HepG2 (cell line): ENCODE data around the gene TMEM198. TPM values are rescaled to one million over a fixed set of nuclear protein-coding genes. Genes with fewer than 3 reads are reported as not detected.

Experiments used
- ARHGAP35 ChIP-seq: sonication (generic); formaldehyde crosslinking; IDR thresholded peaks from 2 replicates; pipeline ENCODE4 v1.9.0; 2022; ENCODE audit warnings: mild to moderate bottlenecking, inconsistent platforms, moderate library complexity, missing genetic modification reagents, borderline replicate concordance
- CBFB ChIP-seq: sonication (generic); formaldehyde crosslinking; IDR thresholded peaks from 2 replicates; pipeline ENCODE4 v1.4.0; 2020; ENCODE audit warnings: missing genetic modification reagents
- IRX3 ChIP-seq: sonication (generic); formaldehyde crosslinking; IDR thresholded peaks from 2 replicates; pipeline ENCODE4 v1.8.1; 2023; ENCODE audit warnings: mild to moderate bottlenecking, low read depth, missing genetic modification reagents, borderline replicate concordance
- KLF12 ChIP-seq: sonication (generic); formaldehyde crosslinking; IDR thresholded peaks from 2 replicates; pipeline ENCODE4 v1.4.0; 2020; ENCODE audit warnings: missing genetic modification reagents, borderline replicate concordance
- MED1 ChIP-seq: sonication (generic); formaldehyde crosslinking; IDR thresholded peaks from 2 replicates; pipeline ENCODE4 v1.4.0; 2020; ENCODE audit warnings: missing genetic modification reagents
- NAIF1 ChIP-seq: sonication (generic); formaldehyde crosslinking; IDR thresholded peaks from 2 replicates; pipeline ENCODE4 v1.5.0; 2020; ENCODE audit warnings: mild to moderate bottlenecking, missing genetic modification reagents, borderline replicate concordance
- NCOR1 ChIP-seq: fragments of 200-600 bp; sonication (generic); IDR thresholded peaks from 2 replicates; pipeline ENCODE4 v1.7.0; 2017; ENCODE audit warnings: antibody characterized with exemption, low read length, borderline replicate concordance
- SMC3 ChIP-seq: IDR thresholded peaks from 2 replicates; pipeline ENCODE4 v1.6.1; 2011; ENCODE audit warnings: low read length, improper control_type of control experiment
- ZKSCAN1 ChIP-seq: fragments of 150-350 bp; IDR thresholded peaks from 2 replicates; pipeline ENCODE4 v1.6.1; 2014; ENCODE audit warnings: low read length
- ZKSCAN5 ChIP-seq: sonication (generic); formaldehyde crosslinking; IDR thresholded peaks from 2 replicates; pipeline ENCODE4 v1.5.1; 2020; ENCODE audit warnings: mild to moderate bottlenecking, missing genetic modification reagents
- ZMYM2 ChIP-seq: sonication (generic); formaldehyde crosslinking; IDR thresholded peaks from 2 replicates; pipeline ENCODE4 v1.8.0; 2022; ENCODE audit warnings: mild to moderate bottlenecking, missing genetic modification reagents
- ZNF205 ChIP-seq: IDR thresholded peaks from 2 replicates; pipeline ENCODE4 v1.6.1; 2018; ENCODE audit warnings: missing biosample characterization, missing genetic modification reagents
- ZNF264 ChIP-seq: sonication (generic); formaldehyde crosslinking; IDR thresholded peaks from 2 replicates; pipeline ENCODE4 v1.4.0; 2020; ENCODE audit warnings: missing genetic modification reagents
- polyA plus RNA-seq, 8 experiments: library from polyadenylated mRNA; depleted of rRNA in 3 of 8; stranded (reverse) in 7 of 8; unstranded in 1 of 8; fragments of >200 nt; fragmentation: Illumina TruSeq in 4 of 8; extraction: Trizol in 4 of 8; gene quantifications; 2 replicates each; pipeline versions ENCODE4 v1.2.1 to v1.2.3, GENCODE V29; 2011 to 2016; ENCODE audit warnings: low read depth in 4 of 8, missing spikeins in 1 of 8, mixed read lengths in 1 of 8; ENCODE audit not compliant: insufficient read depth in 1 of 8
- total RNA-seq, 5 experiments: library from RNA; depleted of rRNA; stranded (reverse); fragments of >200 nt; fragmentation: Illumina TruSeq; extraction: Trizol; gene quantifications; 2 replicates each; pipeline ENCODE4 v1.2.3, GENCODE V29; 2016; ENCODE audit warnings: low read depth in 1 of 5
- TF ChIP-seq, protein P1 (sequence below): IDR thresholded peaks from 2 replicates; pipeline ENCODE4 v1.6.1; 2018; ENCODE audit warnings: missing genetic modification reagents, mild to moderate bottlenecking, missing compliant biosample characterization
- TF ChIP-seq, protein P2 (sequence below): sonication (generic); formaldehyde crosslinking; IDR thresholded peaks from 2 replicates; pipeline ENCODE4 v1.8.1; 2023; ENCODE audit warnings: mild to moderate bottlenecking, missing genetic modification reagents
- TF ChIP-seq, protein P3 (sequence below): sonication (generic); formaldehyde crosslinking; IDR thresholded peaks from 2 replicates; pipeline ENCODE4 v1.5.1; 2020; ENCODE audit warnings: mild to moderate bottlenecking, missing genetic modification reagents, borderline replicate concordance
- TF ChIP-seq, protein P4 (sequence below), 2 experiments: IDR thresholded peaks; 2 replicates each; pipeline ENCODE4 v1.6.1; 2011 to 2012; ENCODE audit warnings: low read length in 2 of 2, borderline replicate concordance in 1 of 2, low read depth in 1 of 2, mild to moderate bottlenecking in 1 of 2, moderate library complexity in 1 of 2
- TF ChIP-seq, protein P5 (sequence below): sonication (generic); formaldehyde crosslinking; IDR thresholded peaks from 2 replicates; pipeline ENCODE4 v1.4.0; 2020; ENCODE audit warnings: missing genetic modification reagents
- TF ChIP-seq, protein P6 (sequence below): sonication (generic); formaldehyde crosslinking; IDR thresholded peaks from 2 replicates; pipeline ENCODE4 v1.5.0; 2020; ENCODE audit warnings: missing genetic modification reagents

Gene TMEM198
- total and polyA plus RNA-seq, 2 of the 13 experiments (the other 11 are each of a cell fraction or from before 2014, with no cell fraction given) = 17.3 to 23.5 TPM

DNA sequence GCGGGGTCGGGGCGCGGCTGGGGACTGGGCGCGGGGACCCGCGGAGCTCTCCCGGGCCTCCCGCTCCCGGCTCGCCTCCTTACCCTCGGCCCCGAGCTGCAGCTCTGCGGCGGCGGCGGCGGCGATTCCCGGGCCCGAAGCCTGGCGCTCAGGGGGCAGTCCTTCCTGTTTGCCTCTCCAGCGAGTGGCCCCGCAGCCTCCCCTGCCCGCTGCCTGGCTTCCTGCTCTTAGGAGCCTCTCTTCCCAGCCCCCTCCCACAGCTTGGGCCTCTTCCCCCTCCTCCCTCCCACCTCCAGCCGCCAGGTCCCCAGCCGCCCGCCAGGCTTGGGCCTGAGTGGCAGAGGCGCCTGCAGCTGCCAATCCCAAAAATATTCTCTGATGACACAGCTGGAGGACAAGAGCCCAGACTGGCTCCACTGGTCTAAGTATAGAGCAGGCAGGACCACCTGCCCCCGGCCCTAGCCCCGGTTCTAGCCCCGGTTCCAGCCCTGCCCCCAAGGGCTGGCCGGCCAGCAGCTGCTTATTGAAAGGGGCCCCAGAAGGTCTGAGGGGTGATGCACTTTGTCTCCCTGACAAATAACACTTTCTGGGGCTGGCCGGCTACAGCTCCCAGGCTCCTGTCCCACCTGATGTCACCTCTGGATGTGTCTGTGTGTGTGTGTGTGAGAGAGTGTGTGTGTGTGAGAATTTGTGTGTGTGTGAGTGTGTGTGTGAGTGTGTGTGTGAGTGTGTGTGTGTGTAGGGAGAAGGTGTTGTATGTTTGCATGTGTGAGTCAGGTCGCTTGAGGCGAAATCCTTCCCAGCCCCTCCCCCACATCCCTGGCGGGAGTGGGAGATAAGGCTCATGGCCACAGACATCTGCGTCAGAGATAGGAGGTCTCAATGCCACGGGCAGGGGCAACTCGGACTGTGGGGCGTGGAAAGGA is 27.7 kb downstream of the TMEM198 start, which contains the start of gene OBSL1 (continued):
- TF ChIP-seq MED1 (CRISPR knock-in tag) (peak; percentile 57), NAIF1 (no peak), IRX3 (CRISPR knock-in tag) (no peak), NCOR1 (peak; percentile 81), ZKSCAN1 (no peak), ZNF264 (no peak; the same call in 1 of the 2 replicates), SMC3 (peak; percentile 8; the same call in 1 of the 2 replicates), KLF12 (CRISPR knock-in tag) (no peak), ZKSCAN5 (CRISPR knock-in tag) (no peak), CBFB (CRISPR knock-in tag) (peak; percentile 30; the same call in 1 of the 2 replicates), ZMYM2 (CRISPR knock-in tag) (no peak), ARHGAP35 (CRISPR knock-in tag) (0 out of 2 replicates have a peak, but pooled peaks have one; percentile 42), ZNF205 (CRISPR knock-in tag) (no peak)
- TF ChIP-seq, protein P1, sequence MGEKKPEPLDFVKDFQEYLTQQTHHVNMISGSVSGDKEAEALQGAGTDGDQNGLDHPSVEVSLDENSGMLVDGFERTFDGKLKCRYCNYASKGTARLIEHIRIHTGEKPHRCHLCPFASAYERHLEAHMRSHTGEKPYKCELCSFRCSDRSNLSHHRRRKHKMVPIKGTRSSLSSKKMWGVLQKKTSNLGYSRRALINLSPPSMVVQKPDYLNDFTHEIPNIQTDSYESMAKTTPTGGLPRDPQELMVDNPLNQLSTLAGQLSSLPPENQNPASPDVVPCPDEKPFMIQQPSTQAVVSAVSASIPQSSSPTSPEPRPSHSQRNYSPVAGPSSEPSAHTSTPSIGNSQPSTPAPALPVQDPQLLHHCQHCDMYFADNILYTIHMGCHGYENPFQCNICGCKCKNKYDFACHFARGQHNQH (CRISPR knock-in tag) = peak; percentile 52; the same call in 1 of the 2 replicates
- TF ChIP-seq, protein P2, sequence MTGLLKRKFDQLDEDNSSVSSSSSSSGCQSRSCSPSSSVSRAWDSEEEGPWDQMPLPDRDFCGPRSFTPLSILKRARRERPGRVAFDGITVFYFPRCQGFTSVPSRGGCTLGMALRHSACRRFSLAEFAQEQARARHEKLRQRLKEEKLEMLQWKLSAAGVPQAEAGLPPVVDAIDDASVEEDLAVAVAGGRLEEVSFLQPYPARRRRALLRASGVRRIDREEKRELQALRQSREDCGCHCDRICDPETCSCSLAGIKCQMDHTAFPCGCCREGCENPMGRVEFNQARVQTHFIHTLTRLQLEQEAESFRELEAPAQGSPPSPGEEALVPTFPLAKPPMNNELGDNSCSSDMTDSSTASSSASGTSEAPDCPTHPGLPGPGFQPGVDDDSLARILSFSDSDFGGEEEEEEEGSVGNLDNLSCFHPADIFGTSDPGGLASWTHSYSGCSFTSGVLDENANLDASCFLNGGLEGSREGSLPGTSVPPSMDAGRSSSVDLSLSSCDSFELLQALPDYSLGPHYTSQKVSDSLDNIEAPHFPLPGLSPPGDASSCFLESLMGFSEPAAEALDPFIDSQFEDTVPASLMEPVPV (CRISPR knock-in tag) = no peak
- TF ChIP-seq, protein P3, sequence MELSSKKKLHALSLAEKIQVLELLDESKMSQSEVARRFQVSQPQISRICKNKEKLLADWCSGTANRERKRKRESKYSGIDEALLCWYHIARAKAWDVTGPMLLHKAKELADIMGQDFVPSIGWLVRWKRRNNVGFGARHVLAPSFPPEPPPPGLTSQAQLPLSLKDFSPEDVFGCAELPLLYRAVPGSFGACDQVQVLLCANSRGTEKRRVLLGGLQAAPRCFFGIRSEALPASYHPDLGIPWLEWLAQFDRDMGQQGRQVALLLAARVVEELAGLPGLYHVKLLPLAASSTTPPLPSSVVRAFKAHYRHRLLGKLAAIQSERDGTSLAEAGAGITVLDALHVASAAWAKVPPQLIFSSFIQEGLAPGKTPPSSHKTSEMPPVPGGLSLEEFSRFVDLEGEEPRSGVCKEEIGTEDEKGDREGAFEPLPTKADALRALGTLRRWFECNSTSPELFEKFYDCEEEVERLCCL (CRISPR knock-in tag) = no peak
- TF ChIP-seq, protein P4, sequence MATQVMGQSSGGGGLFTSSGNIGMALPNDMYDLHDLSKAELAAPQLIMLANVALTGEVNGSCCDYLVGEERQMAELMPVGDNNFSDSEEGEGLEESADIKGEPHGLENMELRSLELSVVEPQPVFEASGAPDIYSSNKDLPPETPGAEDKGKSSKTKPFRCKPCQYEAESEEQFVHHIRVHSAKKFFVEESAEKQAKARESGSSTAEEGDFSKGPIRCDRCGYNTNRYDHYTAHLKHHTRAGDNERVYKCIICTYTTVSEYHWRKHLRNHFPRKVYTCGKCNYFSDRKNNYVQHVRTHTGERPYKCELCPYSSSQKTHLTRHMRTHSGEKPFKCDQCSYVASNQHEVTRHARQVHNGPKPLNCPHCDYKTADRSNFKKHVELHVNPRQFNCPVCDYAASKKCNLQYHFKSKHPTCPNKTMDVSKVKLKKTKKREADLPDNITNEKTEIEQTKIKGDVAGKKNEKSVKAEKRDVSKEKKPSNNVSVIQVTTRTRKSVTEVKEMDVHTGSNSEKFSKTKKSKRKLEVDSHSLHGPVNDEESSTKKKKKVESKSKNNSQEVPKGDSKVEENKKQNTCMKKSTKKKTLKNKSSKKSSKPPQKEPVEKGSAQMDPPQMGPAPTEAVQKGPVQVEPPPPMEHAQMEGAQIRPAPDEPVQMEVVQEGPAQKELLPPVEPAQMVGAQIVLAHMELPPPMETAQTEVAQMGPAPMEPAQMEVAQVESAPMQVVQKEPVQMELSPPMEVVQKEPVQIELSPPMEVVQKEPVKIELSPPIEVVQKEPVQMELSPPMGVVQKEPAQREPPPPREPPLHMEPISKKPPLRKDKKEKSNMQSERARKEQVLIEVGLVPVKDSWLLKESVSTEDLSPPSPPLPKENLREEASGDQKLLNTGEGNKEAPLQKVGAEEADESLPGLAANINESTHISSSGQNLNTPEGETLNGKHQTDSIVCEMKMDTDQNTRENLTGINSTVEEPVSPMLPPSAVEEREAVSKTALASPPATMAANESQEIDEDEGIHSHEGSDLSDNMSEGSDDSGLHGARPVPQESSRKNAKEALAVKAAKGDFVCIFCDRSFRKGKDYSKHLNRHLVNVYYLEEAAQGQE (IDR thresholded peaks at IDR 0.05; ENCODE audit: borderline replicate concordance in 1 of 2, low read depth in 1 of 2, low read length in 2 of 2) = peak in 1 of 2 experiments; percentile 52; a peak in 1 of 4 replicates
- TF ChIP-seq, protein P5, sequence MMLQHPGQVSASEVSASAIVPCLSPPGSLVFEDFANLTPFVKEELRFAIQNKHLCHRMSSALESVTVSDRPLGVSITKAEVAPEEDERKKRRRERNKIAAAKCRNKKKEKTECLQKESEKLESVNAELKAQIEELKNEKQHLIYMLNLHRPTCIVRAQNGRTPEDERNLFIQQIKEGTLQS (CRISPR knock-in tag) = 0 out of 2 replicates have a peak, but pooled peaks have one; percentile 19
- TF ChIP-seq, protein P6, sequence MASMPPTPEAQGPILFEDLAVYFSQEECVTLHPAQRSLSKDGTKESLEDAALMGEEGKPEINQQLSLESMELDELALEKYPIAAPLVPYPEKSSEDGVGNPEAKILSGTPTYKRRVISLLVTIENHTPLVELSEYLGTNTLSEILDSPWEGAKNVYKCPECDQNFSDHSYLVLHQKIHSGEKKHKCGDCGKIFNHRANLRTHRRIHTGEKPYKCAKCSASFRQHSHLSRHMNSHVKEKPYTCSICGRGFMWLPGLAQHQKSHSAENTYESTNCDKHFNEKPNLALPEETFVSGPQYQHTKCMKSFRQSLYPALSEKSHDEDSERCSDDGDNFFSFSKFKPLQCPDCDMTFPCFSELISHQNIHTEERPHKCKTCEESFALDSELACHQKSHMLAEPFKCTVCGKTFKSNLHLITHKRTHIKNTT (CRISPR knock-in tag) = no peak
